Tibial nerve (tissue), 4 donors: ENCODE measurements around the gene NOTCH1. TPM values are rescaled to one million over a fixed set of nuclear protein-coding genes. Genes with fewer than 3 reads are reported as not detected.
A peak's percentile ranks its signal among the peaks of the same experiment; 100 is the strongest.

Source experiments
- DNase-seq, 2 donors: peaks; one replicate each; pipeline ENCODE4 v3.0.0-alpha.2; 2019; ENCODE audit warnings: low spot score in 2 of 2
- H3K27ac ChIP-seq, 4 donors: fragments of 200-600 bp; sonication (generic) in 3 of 4; one replicate each; pipeline ENCODE4 v1.5.1; 2017 to 2019; ENCODE audit warnings: mild to moderate bottlenecking in 1 of 4
- H3K27me3 ChIP-seq, 2 donors: fragments of 200-600 bp; sonication (generic) in 1 of 2; one replicate each; pipeline versions ENCODE4 v1.5.1 to v1.6.0; 2017 to 2019
- H3K36me3 ChIP-seq, 3 donors: fragments of 200-600 bp; sonication (generic); one replicate each; pipeline ENCODE4 v1.5.1; 2018 to 2019
- H3K4me1 ChIP-seq, 4 donors: fragments of 200-600 bp; sonication (generic) in 3 of 4; one replicate each; pipeline ENCODE4 v1.5.1; 2017 to 2019
- H3K4me3 ChIP-seq, 4 donors: fragments of 200-600 bp; sonication (generic) in 3 of 4; one replicate each; pipeline ENCODE4 v1.5.1; 2017 to 2019; ENCODE audit warnings: mild to moderate bottlenecking in 1 of 4, moderate library complexity in 1 of 4
- H3K9me3 ChIP-seq, 4 donors: fragments of 200-600 bp; sonication (generic) in 3 of 4; one replicate each; pipeline ENCODE4 v1.5.1; 2017 to 2019
- EP300 ChIP-seq, 2 donors: sonication (generic); formaldehyde crosslinking; IDR thresholded peaks; one replicate each; pipeline ENCODE4 v1.6.1; 2017; ENCODE audit warnings: antibody characterized with exemption in 2 of 2, mild to moderate bottlenecking in 1 of 2
- POLR2A ChIP-seq, 2 donors: fragments of 450-650 bp; IDR thresholded peaks; one replicate each; pipeline ENCODE4 v1.6.1; 2017; ENCODE audit warnings: antibody characterized with exemption in 2 of 2, mild to moderate bottlenecking in 2 of 2, moderate library complexity in 2 of 2
- WGBS, 2 donors: methylation state at CpG; one replicate each; pipeline ENCODE4 v1.1.5; 2018; 5-methylcytosine and 5-hydroxymethylcytosine counted together
- total RNA-seq, 4 donors: library from RNA; depleted of rRNA; stranded (reverse); fragments of >200 nt; gene quantifications; one replicate each; pipeline ENCODE4 v1.1.0, GENCODE V29; 2016
- TF ChIP-seq, protein P1 (sequence below), 5 experiments: fragments of 200-600 bp in 3 of 5; fragments of 450-650 bp in 2 of 5; sonication (generic) in 3 of 5; IDR thresholded peaks; one replicate each; pipeline ENCODE4 v1.5.1; 2016 to 2019; ENCODE audit warnings: antibody characterized with exemption in 5 of 5, mild to moderate bottlenecking in 3 of 5, moderate library complexity in 2 of 5

NOTCH1 gene
- total RNA-seq, 4 donors from 2014 or later, result 29.3 to 65.4 (median 41.5) TPM

DNA sequence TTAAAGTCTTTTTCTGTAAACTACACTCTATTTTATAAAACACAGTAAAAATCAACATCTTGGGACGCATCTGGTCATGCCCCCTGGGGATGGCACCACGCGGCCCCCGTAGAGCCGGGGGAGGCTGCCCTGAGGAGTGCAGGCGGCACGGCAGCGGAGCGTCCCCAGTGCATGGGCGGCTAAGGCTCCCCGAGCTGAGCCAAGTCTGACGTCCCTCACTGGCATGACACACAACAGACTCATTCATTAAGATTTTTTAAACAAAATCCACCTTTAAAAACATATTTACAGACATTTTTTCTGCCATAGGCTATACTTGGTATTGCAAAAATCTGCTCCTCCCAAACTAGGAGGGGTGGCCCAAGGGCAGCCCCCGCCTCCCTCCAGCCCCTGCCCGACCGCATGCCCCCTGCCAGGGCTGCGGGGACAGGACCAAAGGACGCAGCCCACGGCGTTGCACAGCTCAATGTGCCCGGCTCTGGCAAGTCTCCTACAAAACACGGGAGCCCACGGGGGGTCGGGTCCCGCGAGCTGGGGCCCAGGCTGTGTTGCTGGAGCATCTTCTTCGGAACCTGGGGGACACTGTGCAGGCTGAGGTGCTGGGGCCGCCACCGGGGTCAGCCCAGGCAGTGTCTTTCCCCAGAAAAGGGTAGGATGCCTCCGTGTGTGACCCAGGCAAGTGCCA, 51.2 kb downstream of the NOTCH1 start:
- no peaks in the 10 kb centered on the region for H3K27me3 ChIP-seq

DNA sequence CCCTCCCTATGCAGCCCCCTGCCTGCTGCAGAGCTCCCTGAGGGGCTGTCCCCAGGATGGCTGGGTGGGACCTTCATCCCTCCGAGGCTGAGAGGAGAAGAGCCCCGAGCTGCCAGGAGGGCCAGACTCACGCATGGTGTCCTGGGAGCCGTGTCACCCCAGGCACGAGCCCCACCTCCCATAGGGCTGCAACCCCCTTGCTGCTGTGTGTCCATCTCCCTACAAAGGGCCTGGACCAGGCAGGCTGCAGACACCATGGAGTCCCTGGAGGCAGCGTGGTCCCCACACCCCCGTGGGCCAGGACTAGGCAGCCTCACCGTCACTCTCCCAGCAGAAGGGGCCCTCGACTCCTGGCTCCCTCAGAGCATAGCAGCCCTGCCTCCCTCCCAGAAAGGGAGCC, 51.8 kb downstream of the NOTCH1 start:
- Histone ChIP-seq H3K27ac (peak overlapping the region in 3 of 4 donors; percentile 38 to 85 (median 76)), H3K27me3 (no peaks in the 10 kb centered on the region), H3K9me3 (no peaks in the 10 kb centered on the region), H3K4me3 (no peak overlapping the region), H3K36me3 (peaks cover 0 to 38% (median 24%) of the 10 kb centered on the region in 3 donors), H3K4me1 (peaks cover 0 to 41% (median 23%) of the 10 kb centered on the region in 4 donors)
- no peak for TF ChIP-seq EP300 (IDR thresholded peaks at IDR 0.05)
- no peak for TF ChIP-seq POLR2A (IDR thresholded peaks at IDR 0.05)
- TF ChIP-seq, protein P1, sequence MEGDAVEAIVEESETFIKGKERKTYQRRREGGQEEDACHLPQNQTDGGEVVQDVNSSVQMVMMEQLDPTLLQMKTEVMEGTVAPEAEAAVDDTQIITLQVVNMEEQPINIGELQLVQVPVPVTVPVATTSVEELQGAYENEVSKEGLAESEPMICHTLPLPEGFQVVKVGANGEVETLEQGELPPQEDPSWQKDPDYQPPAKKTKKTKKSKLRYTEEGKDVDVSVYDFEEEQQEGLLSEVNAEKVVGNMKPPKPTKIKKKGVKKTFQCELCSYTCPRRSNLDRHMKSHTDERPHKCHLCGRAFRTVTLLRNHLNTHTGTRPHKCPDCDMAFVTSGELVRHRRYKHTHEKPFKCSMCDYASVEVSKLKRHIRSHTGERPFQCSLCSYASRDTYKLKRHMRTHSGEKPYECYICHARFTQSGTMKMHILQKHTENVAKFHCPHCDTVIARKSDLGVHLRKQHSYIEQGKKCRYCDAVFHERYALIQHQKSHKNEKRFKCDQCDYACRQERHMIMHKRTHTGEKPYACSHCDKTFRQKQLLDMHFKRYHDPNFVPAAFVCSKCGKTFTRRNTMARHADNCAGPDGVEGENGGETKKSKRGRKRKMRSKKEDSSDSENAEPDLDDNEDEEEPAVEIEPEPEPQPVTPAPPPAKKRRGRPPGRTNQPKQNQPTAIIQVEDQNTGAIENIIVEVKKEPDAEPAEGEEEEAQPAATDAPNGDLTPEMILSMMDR (IDR thresholded peaks at IDR 0.05), result no peak
- 33 to 54% methylated on average over 4 to 9 of the region's 9 CpGs for WGBS, 2 donors
- no peak for DNase-seq

More for the DNA sequence above, 51.2 kb downstream of the NOTCH1 start:
- WGBS, 2 donors, result 41 to 48% methylated on average over 15 to 29 of the region's 29 CpGs
- H3K27ac ChIP-seq, result peak overlapping the region in 3 of 4 donors; percentile 38 to 85 (median 76)
- TF ChIP-seq EP300 (IDR thresholded peaks at IDR 0.05) (peak; percentile 29 to 38), POLR2A (IDR thresholded peaks at IDR 0.05) (no peak)
- TF ChIP-seq, protein P1 (IDR thresholded peaks at IDR 0.05), result no peak
- no peak for DNase-seq
- H3K4me1 ChIP-seq, result peaks cover 0 to 41% (median 23%) of the 10 kb centered on the region in 4 donors
- peaks cover 0 to 44% (median 29%) of the 10 kb centered on the region in 3 donors for H3K36me3 ChIP-seq
- no peak overlapping the region for H3K4me3 ChIP-seq
- no peaks in the 10 kb centered on the region for H3K9me3 ChIP-seq

DNA sequence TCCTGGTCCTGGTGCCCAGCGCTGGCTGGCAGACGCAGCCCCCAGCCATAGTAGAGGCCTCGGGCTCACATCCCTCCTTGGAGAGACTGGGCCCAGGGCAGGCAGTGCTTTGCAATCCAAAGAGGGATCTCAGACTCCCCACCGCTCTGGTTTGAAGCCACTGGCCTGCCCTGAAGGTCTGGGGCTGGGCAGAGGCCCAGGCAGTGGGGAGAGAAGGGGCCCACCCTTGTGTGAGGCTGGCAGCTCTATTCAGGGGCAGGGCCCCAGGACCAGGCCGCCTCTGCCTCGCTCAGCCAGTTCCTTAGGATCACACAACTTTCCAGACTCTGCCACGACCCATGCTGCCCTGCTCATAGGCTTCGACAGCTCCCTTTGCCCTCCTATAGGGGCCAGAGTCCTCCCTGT, 52.3 kb downstream of the NOTCH1 start:
- TF ChIP-seq EP300 (IDR thresholded peaks at IDR 0.05) (no peak), POLR2A (IDR thresholded peaks at IDR 0.05) (no peak)
- TF ChIP-seq, protein P1 (IDR thresholded peaks at IDR 0.05), result no peak
- WGBS, 2 donors, result 32 to 38% methylated on average over 4 to 5 of the region's 8 CpGs
- no peaks in the 10 kb centered on the region for H3K9me3 ChIP-seq
- H3K27me3 ChIP-seq, result no peaks in the 10 kb centered on the region
- H3K27ac ChIP-seq, result peak overlapping the region in 3 of 4 donors; percentile 60 to 85 (median 76)
- peaks cover 0 to 33% (median 20%) of the 10 kb centered on the region in 3 donors for H3K36me3 ChIP-seq
- DNase-seq, result no peak
- no peak overlapping the region for H3K4me3 ChIP-seq
- H3K4me1 ChIP-seq, result peaks cover 0 to 45% (median 23%) of the 10 kb centered on the region in 4 donors

DNA sequence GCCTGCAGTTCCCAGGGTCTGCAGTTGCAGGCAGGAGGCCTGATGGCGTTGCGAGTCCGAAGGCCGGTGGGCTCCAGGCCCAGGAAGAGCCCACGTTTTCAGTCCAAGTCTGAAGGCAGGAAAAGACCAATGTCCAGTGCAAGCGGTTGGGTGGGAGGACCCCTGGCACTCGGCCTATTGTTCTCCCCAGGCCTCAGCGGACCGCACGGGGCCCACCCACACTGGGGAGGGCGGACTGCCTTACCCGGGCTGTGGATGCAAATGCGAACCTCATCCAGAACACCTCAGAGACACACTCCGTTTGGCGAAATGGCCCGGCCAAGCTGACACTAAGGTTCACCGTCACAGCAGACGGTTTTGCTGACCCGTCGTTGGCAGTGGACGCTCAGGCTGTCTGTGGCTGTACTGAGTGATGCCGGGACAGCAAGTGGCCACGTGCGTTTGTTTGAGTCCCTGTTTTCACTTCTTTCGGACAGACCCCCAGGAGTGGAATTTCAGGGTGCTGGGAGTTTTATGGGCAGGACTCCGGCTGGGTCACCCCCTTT, 52.8 kb downstream of the NOTCH1 start:
- WGBS, 2 donors, result 26 to 40% methylated on average over 21 of the region's 26 CpGs
- Histone ChIP-seq H3K36me3 (peaks cover 0 to 28% (median 15%) of the 10 kb centered on the region in 3 donors), H3K4me1 (peaks cover 0 to 50% (median 23%) of the 10 kb centered on the region in 4 donors), H3K9me3 (no peaks in the 10 kb centered on the region), H3K4me3 (no peak overlapping the region), H3K27ac (peak overlapping the region in 3 of 4 donors; percentile 60 to 85 (median 76)), H3K27me3 (no peaks in the 10 kb centered on the region)
- no peak for DNase-seq
- TF ChIP-seq POLR2A (IDR thresholded peaks at IDR 0.05) (no peak), EP300 (IDR thresholded peaks at IDR 0.05) (no peak)
- TF ChIP-seq, protein P1 (IDR thresholded peaks at IDR 0.05), result no peak

DNA sequence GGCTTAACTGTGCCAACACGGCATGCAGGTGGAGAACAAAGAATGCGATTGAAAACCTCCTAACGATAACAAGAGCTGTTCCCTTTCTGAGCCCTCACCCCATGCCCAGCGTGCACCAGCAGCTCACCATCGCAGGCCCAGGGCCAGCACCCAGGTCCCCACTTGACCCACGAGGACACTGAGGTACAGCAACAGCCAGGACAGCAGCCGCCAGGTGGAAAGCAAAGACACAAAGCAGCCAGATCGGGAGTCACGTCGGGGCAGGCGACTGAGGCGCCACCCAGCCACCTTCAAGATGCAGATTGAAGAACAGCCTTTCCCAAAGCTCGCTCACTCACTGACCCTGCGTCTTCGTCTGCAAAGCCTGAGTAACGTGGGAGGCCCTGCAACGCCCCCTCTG, 56.1 kb downstream of the NOTCH1 start:
- no peak for DNase-seq
- H3K9me3 ChIP-seq, result no peaks in the 10 kb centered on the region
- H3K4me3 ChIP-seq, result no peak overlapping the region
- TF ChIP-seq, protein P1 (IDR thresholded peaks at IDR 0.05), result no peak
- TF ChIP-seq POLR2A (IDR thresholded peaks at IDR 0.05) (no peak), EP300 (IDR thresholded peaks at IDR 0.05) (no peak)
- no peaks in the 10 kb centered on the region for H3K36me3 ChIP-seq
- no peak overlapping the region for H3K27ac ChIP-seq
- H3K4me1 ChIP-seq, result peaks cover 0 to 42% (median 20%) of the 10 kb centered on the region in 4 donors
- WGBS, 2 donors, result 85 to 86% methylated on average over 17 of the region's 17 CpGs
- H3K27me3 ChIP-seq, result no peaks in the 10 kb centered on the region
